Caco-2 (cell line): ENCODE data around the gene TATDN2. TPM values are rescaled to one million over a fixed set of nuclear protein-coding genes. Genes with fewer than 3 reads are reported as not detected.

ENCODE experiments used
- BruUV-seq: library from RNA; stranded (reverse); fragments of 400-500 nt; replicated peaks from 2 replicates; lab custom pipeline; 2021; lab: Mats Ljungman, UMichigan
- CTCF ChIA-PET: fragments of 300-600 bp; sonication (Branson Sonifier 250); formaldehyde crosslinking; loops from one replicate; lab custom pipeline; 2022; ENCODE audit warnings: antibody characterized with exemption; lab: Charles Lee
- POLR2A ChIA-PET: fragments of 300-600 bp; sonication (Branson Sonifier 250); formaldehyde crosslinking; loops from one replicate; lab custom pipeline; 2022; ENCODE audit warnings: antibody characterized with exemption; lab: Charles Lee
- DNase-seq, 2 experiments: peaks; one replicate each; pipeline versions ENCODE4 v3.0.0 to v3.0.0-alpha.2; 2020 to 2022
- H3K27me3 ChIP-seq: replicated peaks from 2 replicates; pipeline ENCODE4 v1.6.0; 2011; ENCODE audit warnings: low read length; ENCODE audit not compliant: control insufficient read depth, insufficient read depth
- H3K36me3 ChIP-seq: 2 replicates; pipeline ENCODE4 v1.5.1; 2011; ENCODE audit warnings: low read length; ENCODE audit not compliant: control insufficient read depth, insufficient read depth
- H3K4me1 ChIP-seq: fragments of 250-450 bp; sonication (Bioruptor Pico); 2 replicates; pipeline ENCODE4 v1.5.1; 2020; ENCODE audit warnings: mild to moderate bottlenecking
- H3K4me3 ChIP-seq: 2 replicates; pipeline ENCODE4 v1.5.1; 2011; ENCODE audit warnings: low read depth, mild to moderate bottlenecking, control low read depth, low read length
- H3K9me3 ChIP-seq: fragments of 250-450 bp; sonication (Bioruptor Pico); 2 replicates; pipeline ENCODE4 v1.5.1; 2020; ENCODE audit warnings: mild to moderate bottlenecking, moderate library complexity
- H3K27ac Mint-ChIP-seq: one replicate; pipeline ENCODE4 v1.8.0; 2022; ENCODE audit warnings: mixed read lengths; ENCODE audit not compliant: unreplicated experiment
- H3K27me3 Mint-ChIP-seq: one replicate; pipeline ENCODE4 v1.8.0; 2022; ENCODE audit warnings: mixed read lengths; ENCODE audit not compliant: insufficient read depth, unreplicated experiment
- H3K36me3 Mint-ChIP-seq: one replicate; pipeline ENCODE4 v1.8.0; 2022; ENCODE audit warnings: mild to moderate bottlenecking, mixed read lengths; ENCODE audit not compliant: insufficient read depth, unreplicated experiment
- H3K4me1 Mint-ChIP-seq: one replicate; pipeline ENCODE4 v1.8.0; 2022; ENCODE audit warnings: low read depth, mixed read lengths; ENCODE audit not compliant: unreplicated experiment
- H3K4me3 Mint-ChIP-seq: one replicate; pipeline ENCODE4 v1.8.0; 2022; ENCODE audit warnings: mild to moderate bottlenecking, moderate library complexity, mixed read lengths; ENCODE audit not compliant: unreplicated experiment
- H3K9me3 Mint-ChIP-seq: one replicate; pipeline ENCODE4 v1.8.0; 2022; ENCODE audit warnings: mixed read lengths; ENCODE audit not compliant: unreplicated experiment
- CTCF ChIP-seq, 2 experiments: fragments of 200-600 bp in 1 of 2; IDR thresholded peaks; 1 replicate in 1 of 2; 2 replicates in 1 of 2; pipeline versions ENCODE4 v1.5.1 to v1.8.0; 2011 to 2022; ENCODE audit warnings: antibody characterized with exemption in 1 of 2, control low read depth in 1 of 2, inconsistent platforms in 1 of 2, low read depth in 1 of 2, low read length in 1 of 2, mild to moderate bottlenecking in 1 of 2, moderate library complexity in 1 of 2; ENCODE audit not compliant: insufficient read depth in 1 of 2, severe bottlenecking in 1 of 2, unreplicated experiment in 1 of 2
- intact Hi-C: fragments of 100-400 bp; cut with micrococcal nuclease; formaldehyde crosslinking; loops from one replicate; pipeline ENCODE4 v1.10.0; 2022; ENCODE audit not compliant: unreplicated experiment
- total RNA-seq: library from RNA; stranded (reverse); gene quantifications from 2 replicates; pipeline ENCODE4 v1.2.3, GENCODE V29; 2022

Gene TATDN2
- total RNA-seq, 1 experiment from 2014 or later, result 32.1 TPM

- Histone ChIP-seq H3K36me3 (peaks cover 4% of the 10 kb centered on the region), H3K4me3 (no peak overlapping the region), H3K9me3 (no peaks in the 10 kb centered on the region), H3K27me3 (no peaks in the 10 kb centered on the region), H3K4me1 (no peaks in the 10 kb centered on the region)
- no peak overlapping the region for H3K4me3 Mint-ChIP-seq
- H3K27me3 Mint-ChIP-seq, result no peaks in the 10 kb centered on the region
- H3K9me3 Mint-ChIP-seq, result no peaks in the 10 kb centered on the region
- TF ChIP-seq CTCF (IDR thresholded peaks at IDR 0.05; ENCODE audit: insufficient read depth in 1 of 2, low read depth in 1 of 2, low read length in 1 of 2, severe bottlenecking in 1 of 2, unreplicated experiment in 1 of 2), result no peak
- H3K27ac Mint-ChIP-seq, result no peak overlapping the region
- BruUV-seq, result no TSS peak
- POLR2A ChIA-PET, result no interaction called here
- no peaks in the 10 kb centered on the region for H3K4me1 Mint-ChIP-seq
- CTCF ChIA-PET, result no interaction called here
- no peak for DNase-seq
- intact Hi-C loops, result no loop called here
- peaks cover 97% of the 10 kb centered on the region for H3K36me3 Mint-ChIP-seq
These were observed 62.3 kb downstream of the TATDN2 start for GRCh38 chr3:10310578-10310977.

GRCh38 chr3:10311710-10312109 is 63.5 kb downstream of the TATDN2 start:
- no peak for TF ChIP-seq CTCF (IDR thresholded peaks at IDR 0.05; ENCODE audit: insufficient read depth in 1 of 2, low read depth in 1 of 2, low read length in 1 of 2, severe bottlenecking in 1 of 2, unreplicated experiment in 1 of 2)
- peaks cover 97% of the 10 kb centered on the region for H3K36me3 Mint-ChIP-seq
- H3K4me3 Mint-ChIP-seq, result no peak overlapping the region
- peaks cover 10% of the 10 kb centered on the region for H3K4me1 ChIP-seq
- no peaks in the 10 kb centered on the region for H3K27me3 Mint-ChIP-seq
- intact Hi-C loops, result no loop called here
- no peaks in the 10 kb centered on the region for H3K4me1 Mint-ChIP-seq
- DNase-seq, result no peak
- no peak overlapping the region for H3K27ac Mint-ChIP-seq
- no peak overlapping the region for H3K4me3 ChIP-seq
- no peaks in the 10 kb centered on the region for H3K9me3 Mint-ChIP-seq
- ChIA-PET CTCF (no interaction called here), POLR2A (no interaction called here)
- no peaks in the 10 kb centered on the region for H3K9me3 ChIP-seq
- no TSS peak for BruUV-seq
- no peaks in the 10 kb centered on the region for H3K27me3 ChIP-seq
- H3K36me3 ChIP-seq, result peaks cover 6% of the 10 kb centered on the region

- ChIA-PET CTCF (no interaction called here), POLR2A (no interaction called here)
- Mint-ChIP-seq H3K36me3 (peaks cover 97% of the 10 kb centered on the region), H3K4me3 (no peak overlapping the region), H3K27me3 (no peaks in the 10 kb centered on the region), H3K9me3 (no peaks in the 10 kb centered on the region), H3K27ac (no peak overlapping the region), H3K4me1 (no peaks in the 10 kb centered on the region)
- Histone ChIP-seq H3K9me3 (no peaks in the 10 kb centered on the region), H3K36me3 (peaks cover 6% of the 10 kb centered on the region), H3K4me1 (peaks cover 15% of the 10 kb centered on the region), H3K27me3 (no peaks in the 10 kb centered on the region), H3K4me3 (no peak overlapping the region)
- BruUV-seq, result no TSS peak
- intact Hi-C loops, result no loop called here
- TF ChIP-seq CTCF (IDR thresholded peaks at IDR 0.05; ENCODE audit: insufficient read depth in 1 of 2, low read depth in 1 of 2, low read length in 1 of 2, severe bottlenecking in 1 of 2, unreplicated experiment in 1 of 2), result no peak
- no peak for DNase-seq
These were observed 64.1 kb downstream of the TATDN2 start for GRCh38 chr3:10312391-10312790.
